SKM-1 treated with dmso at 0.1 percent for 144 hours (cell line): Measurements from ENCODE around the gene GAPDHS.

Experiments used
- DNase-seq: peaks from one replicate; lab custom pipeline; 2025; ENCODE audit not compliant: unreplicated experiment; lab: John Stamatoyannopoulos, UW

The GAPDHS gene

DNA sequence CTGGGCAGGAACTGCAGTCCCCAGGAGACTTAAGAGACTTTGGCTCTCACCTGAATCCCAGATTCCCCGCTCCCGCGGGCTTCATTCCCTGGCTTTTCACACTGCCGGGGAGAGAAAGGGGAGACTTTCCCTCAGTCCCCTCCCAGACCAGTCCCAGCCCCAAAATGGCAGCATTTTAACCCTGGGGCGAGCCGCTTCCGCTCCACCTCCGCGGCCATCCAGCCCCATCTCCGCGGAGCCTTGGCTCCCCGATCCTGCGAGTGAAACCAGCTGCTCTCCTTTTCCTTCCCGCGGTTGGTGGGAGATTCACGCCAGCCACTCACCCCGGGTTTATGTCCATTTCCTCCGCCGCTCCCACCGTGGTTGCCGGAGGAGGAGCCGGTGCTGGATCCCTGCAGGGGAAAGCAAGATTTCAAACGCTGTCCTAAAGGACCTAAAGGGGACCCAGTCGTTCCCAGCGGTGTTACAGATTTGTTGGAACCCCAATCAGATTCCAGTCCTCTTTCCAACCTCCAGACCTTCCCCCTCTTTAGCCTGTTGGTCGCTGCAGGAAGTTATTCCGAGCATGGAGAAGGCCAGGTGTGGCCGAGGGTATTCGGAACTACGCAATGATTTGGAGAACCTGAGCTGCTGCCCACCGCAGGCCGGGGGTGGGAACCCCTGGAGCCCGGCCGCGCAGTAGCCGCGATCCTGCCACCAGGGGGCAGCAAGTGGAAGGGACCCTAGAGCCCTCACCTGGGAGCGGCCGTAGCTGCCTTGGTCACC, 23.2 kb upstream of the GAPDHS start:
- DNase-seq, result no peak

DNA sequence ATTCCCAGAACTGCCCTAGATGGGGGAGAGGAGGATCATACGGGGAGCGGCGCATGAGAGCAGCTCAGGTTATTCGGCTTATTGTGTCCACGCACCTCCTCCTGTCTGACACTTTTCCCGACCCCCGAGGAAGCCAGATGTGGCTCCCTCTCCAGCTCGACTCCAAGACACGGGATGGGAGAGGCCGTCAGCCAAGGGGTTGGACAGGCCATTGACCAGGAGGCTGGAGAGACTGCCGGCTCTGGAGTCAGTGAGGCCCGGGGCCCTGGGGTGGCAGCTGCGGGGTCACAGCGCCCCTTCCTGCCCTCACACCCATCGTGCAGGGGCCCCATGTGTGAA, 22.7 kb upstream of the GAPDHS start:
- no peak for DNase-seq

DNA sequence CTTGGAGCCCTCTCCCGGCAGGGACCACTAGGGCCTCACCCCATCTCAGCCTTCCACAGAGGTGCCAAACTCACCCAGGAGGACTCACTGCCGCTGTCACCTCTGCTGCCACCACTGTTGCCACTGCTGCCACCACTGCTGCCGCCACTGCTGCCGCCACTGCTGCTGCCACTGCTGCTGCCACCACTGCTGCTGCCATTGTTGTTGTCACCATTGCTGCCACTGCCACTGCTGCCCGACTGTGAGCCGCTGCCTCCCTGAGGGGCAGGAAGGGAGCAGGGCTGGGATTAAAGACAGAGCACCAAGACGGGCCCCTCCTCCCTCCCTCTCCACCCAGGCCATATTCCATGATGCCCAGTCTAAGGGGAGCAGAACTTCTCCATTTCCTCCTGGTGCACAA, 21.9 kb upstream of the GAPDHS start:
- DNase-seq, result no peak

DNA sequence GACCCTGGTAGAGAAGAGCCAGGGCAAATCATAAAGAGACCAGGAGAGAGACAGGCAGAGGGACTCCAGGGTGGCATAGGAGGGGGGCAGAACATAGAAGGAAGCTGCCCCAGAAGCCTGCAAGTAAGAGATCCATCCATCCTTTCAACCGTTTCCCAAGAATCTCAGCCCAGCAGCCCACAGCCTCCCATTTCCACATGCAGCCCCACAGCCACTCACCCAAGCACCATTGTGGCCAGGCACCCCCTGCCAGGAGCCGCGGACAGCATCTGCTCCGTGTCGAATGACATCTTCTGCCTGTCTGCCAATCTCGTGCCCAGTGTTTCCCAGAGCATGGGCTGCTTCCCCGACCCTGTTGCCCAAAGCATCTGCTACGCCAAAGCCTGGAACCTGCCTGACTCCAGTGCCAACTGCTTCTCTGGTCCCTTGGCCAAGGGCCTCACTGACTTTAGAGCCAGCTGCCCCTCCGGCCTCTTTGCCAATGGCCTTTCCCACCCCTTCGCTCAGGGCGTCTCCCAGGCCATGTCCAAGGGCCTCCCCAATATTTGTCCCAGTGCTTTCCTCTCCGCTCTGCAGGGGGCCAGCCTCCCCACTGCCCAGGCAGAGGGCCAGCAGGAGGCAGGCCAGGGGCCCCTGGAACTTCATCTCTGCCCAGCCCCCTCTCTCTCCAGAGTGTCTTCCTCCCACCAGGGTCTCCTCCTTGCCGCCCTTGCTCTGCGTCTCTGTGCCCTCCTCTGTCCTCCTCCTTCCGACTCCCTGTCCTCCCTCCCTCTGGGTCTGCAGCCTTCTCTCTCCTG, 20.2 kb upstream of the GAPDHS start:
- DNase-seq, result no peak

DNA sequence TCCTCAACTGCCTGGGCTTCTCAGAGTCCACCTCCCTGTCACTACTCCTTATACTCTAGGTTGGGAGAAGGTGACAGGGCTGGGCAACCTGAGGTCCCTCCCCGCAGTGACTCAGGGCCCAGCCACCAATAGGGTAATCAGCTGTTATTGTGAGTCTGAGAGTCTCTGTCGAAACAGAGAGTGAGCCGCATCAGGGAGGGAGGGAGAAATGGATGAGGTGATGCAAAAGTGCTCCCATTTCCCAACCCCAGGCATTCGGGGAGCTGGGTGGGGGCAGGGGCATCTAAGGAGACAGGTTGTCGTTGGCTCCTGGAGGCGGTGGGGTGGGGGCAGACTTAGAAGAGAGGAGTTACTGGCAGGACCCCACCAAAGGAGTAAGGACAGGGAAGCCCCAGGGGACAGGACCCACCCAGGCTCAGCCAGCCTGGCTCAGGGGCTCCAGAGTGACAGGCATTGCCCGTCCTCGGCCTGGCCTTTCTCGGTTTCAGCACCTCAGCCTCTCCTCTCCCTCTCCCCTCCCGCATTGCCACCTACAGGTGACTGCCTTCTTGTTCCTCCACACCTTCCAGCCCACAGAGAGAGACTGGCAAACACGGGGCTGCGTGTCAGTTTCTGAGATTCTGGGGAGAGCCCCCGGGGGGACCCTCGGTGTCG, 19.5 kb upstream of the GAPDHS start, which contains the start of gene DMKN:
DMKN (minus strand) TSS at position 22 of the 654 bp plus-strand sequence. CDS start 174 bp downstream, outside the sequence.
- DNase-seq, result no peak

DNA sequence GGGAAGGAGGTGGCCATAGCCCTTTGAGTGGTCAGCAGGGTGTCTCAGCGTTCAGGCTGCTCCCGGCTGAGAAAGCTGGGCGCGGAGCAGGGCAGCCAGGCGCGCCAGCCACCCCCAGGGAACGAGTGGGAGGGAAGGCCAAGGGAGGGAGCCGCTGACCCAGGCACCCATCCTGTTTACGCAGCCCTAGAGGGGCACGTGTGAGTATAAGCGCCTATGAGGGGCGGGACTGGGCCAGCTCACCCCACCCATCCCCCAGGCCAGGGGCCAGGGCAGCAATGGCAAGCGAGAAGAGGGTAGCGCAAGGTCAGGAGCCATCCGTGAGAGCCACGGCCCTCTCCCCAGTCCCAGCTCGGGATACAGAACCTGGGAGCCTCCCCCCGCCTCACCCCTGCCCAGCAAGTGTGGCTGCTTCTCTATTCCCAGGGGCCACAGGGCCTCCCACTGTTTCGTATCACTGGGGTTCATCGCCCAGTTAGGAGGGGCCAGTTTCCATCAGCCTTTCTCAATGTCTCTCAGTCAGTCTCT, 18.9 kb upstream of the GAPDHS start:
- DNase-seq, result no peak

DNA sequence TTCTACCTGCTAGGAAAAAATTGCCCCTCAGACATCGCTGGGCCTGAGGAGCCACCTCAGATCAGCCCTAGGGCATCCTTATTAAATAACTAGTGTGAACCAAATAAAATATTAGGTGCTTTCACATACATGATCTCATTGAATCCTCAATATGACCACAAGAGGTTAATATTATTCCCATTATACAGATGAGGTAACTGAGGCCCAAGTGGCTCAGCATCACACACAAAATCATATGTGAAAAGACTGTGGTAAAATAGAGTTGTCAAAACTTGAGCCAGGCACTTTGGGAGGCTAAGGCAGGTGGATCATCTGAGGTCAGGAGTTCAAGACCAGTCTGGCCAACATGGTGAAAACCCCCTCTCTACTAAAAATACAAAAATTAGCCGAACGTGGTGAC, 16.9 kb upstream of the GAPDHS start:
- no peak for DNase-seq

DNA sequence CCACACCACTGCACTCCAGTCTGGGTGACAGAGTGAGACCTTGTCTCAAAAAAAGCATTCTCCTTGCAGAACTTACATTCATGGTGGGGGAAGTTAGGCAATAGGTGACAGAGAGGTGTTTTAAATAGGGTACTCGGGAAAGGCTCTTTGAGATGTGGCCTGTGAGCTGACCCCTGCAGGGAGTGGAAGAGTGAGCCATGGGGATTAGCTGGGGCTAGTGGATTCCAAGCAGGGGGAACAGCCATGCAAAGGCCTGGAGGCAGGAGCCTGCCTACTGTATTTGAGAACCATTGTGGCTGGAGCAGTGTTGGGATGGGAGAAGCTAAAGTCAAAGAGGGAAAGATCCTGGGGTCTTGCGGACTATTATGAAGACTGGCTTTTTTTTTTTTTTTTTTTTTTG, 15.9 kb upstream of the GAPDHS start:
- DNase-seq, result no peak

DNA sequence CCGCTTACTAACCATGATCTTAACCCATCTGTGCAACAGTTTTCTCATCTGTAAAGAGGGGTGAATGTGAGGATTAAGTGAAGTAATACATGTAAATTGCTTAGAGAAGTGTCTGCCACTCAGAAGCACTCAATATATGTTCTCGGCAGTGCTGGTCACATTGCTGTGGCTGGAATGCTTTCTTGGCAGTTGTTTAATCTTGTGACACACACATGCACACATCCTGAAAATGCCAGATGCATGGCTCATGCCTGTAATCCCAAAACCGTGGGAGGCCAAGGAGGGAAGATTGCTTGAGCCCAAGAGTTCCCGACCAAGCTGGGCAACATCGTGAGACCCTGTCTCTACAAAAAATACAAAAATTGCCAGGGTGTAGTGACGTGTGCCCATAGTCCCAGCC, 14.9 kb upstream of the GAPDHS start:
- no peak for DNase-seq

DNA sequence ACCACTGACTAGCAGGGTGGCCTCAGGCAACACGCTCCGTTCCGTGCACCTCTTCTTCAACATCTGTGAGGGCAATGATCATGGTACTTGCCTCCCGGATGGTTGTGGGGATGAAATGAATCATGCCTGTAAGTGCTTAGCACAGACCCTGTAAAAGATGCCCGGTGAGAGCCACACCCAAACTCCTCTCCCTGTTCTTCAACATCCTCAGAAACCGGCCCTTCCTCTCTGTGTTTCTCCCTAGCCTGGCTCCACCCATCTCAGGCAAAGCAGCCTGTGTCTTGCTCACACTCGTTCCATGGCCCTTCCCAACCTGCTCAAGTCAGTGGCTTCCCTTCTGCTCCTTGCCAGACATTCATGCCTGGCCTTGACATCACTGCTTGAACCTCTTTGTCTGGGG, 14.0 kb upstream of the GAPDHS start:
- DNase-seq, result no peak

DNA sequence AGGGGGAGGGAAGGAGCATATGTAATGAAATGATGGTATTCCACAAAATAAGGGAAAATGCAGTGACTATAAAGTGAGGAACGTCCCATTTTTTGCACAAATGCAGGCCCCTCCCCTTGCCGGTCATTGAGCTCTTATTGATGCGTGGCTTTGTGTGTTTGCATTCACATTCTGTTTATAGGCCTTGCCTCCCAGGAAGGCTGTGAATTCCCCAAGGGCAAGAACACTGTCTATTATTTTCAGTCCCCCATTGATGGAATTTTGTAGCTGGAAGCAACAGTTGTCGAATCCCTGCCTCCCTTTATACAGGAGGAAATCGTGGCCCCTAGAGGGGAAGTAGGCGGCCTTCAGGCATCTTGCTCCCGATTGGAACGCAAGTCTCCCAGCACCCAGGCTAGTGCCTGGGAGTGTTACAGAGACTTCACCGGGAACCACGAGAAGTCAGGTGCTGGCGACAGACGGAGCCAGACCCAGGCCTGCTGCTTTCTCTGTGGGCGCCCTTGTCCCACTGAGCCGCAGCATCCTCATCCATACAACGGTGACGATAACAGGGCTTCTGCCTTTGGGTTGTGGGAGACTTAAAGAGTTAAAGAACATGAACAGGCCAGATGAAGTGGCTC, 12.0 kb upstream of the GAPDHS start:
- no peak for DNase-seq

DNA sequence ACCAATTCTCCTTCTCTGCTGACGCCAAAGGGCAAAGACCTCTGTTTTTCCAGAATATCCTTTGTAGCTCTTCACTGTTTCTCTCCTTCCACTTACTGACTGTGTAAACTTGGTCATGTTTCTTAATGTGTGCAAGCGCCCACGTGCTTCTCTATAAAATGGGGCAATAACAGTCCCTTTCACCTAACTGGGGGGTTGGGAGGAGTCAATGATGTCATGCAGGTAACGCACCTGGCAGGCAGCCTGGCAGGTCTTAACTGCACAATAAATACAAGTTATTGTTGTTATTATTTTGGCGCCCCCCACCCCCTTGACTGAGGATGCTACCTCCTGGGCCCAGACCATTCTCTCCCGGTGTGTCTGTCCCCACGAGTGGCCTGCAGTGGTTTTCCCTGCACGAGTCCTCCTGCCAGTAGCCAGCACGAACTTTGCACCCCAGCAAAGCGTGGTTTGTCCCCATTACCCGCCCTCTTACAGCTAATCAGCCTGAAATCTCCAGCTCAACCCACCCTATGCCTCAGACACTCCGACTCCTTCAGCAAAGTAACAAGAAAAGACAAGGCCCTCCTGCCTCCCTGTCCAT, 10.4 kb upstream of the GAPDHS start:
- no peak for DNase-seq

DNA sequence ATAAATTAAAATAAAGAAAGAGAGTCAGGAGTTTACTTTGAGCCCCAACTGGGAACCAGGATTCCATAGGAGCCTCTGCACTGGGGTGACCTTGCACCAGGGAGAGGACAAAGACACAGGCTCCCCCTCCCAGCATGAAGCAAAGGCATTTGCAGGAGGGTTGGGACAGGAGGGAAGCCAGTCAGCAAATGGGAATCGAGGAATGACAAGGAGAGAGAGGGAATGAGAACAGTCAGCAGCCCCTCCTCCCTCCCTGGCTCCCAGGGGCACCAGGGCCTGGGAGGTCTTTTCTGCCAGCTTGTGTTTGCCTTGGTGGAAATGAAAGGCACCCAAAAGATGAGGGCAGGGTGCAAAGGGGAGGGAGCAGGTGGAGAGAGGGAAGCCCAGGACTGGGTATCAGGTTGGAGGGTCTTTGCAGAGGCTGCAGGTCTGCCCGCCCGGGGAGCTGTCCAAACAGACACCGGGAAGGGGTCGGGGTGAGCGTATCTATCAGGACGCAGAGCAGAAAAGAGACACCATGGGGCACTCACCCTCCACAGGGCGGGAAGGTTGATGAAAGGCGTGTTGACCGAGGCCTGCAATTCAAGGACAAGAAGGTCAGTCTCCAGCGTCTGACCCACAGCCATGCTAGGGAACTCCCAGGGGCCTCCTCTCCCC, 8.9 kb upstream of the GAPDHS start:
- no peak for DNase-seq

DNA sequence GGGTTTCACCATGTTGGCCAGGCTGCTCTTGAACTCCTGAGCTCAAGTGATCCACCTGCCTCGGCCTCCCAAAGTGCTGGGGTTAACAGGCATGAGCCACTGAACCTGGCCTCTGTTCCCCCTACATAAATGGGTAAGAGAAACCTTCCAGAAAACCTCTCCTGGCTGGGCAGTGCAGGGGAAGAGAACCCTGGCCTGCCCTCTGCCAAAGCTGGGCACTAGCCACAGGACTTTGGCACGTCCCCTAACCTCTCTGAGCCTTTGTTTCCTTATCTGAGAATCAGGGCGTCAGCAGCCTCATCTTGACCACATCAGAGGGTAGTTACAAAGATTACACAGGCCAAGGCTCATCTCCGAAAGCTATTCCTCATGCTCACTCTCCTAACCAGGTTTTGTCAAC, 7.4 kb upstream of the GAPDHS start:
- no peak for DNase-seq

DNA sequence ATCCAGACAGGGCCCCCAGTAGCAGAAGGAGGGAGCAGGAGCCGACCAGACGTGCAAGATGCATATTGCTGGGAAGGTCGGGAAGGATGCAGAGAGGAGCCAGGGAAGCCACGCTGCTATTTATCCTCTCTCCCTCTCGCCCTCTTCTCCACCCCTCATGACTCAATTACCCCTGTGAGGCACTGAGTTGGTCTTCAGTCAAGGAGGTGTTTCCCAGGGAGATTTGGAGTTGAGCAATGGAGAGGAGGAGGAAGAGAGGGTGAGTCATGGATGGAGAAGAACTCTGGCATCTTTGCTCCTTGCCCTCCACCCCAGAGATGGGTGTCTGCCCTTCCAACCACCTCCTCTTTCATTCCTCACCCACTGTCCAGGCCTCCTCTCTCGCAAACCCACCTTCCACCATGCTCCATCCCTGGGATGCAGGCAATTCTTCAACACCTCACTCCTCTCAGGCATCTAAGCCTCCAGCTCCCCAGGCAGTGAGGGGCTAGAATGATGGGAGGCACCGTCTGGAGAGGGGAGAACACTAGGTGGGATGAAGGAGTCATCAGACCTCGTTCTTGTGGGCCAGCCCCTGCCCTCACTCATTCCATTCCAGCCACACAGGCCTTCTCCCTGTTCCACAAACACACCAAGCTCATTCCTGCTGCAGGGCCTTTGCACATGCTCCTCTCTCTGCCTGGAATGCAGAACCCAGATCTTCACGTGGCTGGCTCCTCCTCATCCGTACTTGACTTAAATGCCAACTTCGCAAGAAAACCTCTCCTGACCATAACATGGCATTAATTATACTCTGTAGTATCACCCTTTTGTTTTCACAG, 4.8 kb upstream of the GAPDHS start, which contains the start of gene SBSN:
SBSN (minus strand) TSS at position 94 of the 821 bp plus-strand sequence; CDS start at position 64, 30 bp downstream.
- DNase-seq, result no peak

DNA sequence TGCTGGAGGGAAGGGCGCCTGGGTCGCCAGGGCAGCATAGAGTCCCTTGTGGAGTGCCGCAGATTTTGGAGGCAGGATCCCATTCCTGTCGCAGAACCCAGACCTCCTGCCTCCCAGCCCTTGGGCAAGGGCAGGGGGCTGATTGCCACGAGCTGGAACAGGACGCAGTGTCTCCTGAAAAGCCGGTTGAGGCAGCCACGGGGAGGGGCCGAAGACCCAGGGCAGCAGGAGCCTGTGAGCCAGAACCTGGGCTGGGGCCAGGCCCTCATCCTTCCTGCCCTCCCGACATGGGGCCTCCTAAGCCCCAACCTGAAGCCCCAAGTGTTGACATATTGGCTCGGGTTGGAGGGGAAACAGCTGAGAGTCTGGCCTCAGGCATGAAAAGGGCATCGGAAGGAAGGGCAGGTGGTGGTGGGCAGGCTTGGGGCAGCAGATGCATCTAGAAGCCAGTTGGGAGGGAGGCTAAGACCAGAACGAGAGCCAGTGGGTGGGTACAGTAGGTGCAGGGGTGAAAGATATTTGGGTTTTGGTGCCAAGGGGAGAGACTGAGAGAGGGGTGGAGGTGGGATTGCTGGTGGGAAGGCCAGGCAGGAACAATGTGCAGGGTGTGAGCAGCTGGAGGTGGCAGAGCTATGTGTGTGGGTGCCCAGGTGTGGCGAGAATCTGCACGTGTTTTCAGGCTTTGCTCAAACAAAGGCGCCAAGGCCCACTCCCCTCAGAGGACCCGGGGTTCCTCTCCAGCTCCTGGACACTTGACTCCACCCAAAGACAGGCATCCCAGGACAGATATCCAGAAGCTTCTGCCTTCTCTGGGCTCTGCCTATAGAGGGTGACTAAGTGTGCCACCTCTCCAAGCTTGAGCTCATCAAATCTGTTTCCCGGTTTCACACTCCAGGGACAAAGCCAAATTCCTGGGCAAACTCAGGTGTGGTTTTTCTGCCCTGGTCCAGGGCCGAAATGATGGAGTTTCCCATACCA, 3.7 kb upstream of the GAPDHS start:
- DNase-seq, result no peak

DNA sequence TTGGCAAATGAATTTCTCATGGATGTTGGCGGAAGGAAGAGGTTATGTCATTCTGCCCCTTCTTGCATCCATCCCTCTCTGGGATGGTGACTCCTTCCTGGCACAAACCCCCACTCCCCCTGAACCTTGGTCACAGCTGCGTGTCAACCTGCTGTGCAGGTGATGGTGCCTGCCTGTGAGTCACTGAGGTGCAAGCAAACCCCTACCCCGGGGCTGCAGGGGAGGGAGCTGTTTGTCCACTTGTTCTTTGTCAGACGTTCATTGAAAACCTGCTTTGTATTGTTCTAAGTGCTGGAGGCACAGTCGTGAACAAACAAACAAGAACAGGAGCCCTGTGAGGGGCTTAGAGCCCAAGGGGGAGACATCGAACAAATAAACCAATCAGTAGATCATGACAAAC, 2.0 kb upstream of the GAPDHS start:
- DNase-seq, result no peak

DNA sequence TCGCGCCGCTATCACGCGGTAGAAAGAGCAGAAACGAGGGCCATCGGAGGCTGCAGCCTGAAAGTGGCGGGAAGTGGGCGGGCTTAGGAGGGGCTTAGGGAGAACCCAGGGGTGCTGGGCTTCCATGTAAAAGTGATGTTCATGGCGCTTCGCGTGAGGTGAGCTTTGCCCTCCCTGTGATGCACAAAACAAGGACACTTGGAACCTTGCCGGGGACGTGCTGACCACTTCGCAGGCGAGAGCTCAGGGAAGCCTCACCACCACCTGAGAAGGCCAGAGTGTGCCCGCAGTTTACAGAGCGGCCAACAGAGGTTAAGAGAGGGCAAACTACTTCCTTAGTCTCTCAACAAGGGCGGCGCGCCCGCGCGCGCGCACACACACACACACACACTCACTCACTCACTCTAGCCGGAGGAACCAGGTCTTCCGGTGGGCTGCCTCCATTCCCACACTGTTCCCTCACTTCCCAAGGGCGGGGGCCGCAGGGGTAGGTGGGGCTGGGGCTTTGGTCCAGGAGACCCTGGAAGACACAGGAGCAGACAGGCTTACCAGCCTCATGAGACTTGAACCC, 651 bp downstream of the GAPDHS start:
- DNase-seq, result no peak
